Lower leg skin (tissue), 3 donors: ENCODE measurements around the gene COL5A3.

Source experiments
- POLR2A ChIP-seq, 2 donors: fragments of 450-650 bp; IDR thresholded peaks; one replicate each; pipeline ENCODE4 v1.6.1; 2016 to 2017; ENCODE audit warnings: antibody characterized with exemption in 2 of 2, mild to moderate bottlenecking in 1 of 2, moderate library complexity in 1 of 2
- TF ChIP-seq, protein P1 (sequence below), 3 donors: fragments of 450-650 bp; IDR thresholded peaks; one replicate each; pipeline ENCODE4 v1.5.1; 2016; ENCODE audit warnings: antibody characterized with exemption in 3 of 3, mild to moderate bottlenecking in 3 of 3, moderate library complexity in 2 of 3

DNA sequence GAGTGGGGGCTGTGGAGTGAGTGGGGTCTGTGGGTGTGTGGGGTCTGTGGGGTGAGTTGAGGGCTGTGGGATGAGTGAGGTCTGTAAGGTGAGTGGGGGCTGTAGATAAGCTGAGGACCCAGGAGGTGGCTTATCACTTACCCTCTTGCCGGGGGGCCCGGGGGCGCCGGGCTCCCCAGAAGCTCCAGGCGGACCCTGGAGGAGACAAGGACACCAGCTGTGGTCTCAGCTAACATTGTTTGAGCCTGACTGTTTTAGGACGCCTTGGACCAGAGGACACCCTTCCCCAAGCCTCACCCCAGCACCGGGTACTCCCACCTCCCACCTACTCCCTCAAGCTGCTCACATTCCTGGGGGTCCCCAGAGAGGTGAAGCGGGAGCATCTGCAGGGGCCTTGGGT lies 39.8 kb downstream of the COL5A3 start:
- TF ChIP-seq, protein P1, sequence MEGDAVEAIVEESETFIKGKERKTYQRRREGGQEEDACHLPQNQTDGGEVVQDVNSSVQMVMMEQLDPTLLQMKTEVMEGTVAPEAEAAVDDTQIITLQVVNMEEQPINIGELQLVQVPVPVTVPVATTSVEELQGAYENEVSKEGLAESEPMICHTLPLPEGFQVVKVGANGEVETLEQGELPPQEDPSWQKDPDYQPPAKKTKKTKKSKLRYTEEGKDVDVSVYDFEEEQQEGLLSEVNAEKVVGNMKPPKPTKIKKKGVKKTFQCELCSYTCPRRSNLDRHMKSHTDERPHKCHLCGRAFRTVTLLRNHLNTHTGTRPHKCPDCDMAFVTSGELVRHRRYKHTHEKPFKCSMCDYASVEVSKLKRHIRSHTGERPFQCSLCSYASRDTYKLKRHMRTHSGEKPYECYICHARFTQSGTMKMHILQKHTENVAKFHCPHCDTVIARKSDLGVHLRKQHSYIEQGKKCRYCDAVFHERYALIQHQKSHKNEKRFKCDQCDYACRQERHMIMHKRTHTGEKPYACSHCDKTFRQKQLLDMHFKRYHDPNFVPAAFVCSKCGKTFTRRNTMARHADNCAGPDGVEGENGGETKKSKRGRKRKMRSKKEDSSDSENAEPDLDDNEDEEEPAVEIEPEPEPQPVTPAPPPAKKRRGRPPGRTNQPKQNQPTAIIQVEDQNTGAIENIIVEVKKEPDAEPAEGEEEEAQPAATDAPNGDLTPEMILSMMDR (IDR thresholded peaks at IDR 0.05): no peak
- no peak for TF ChIP-seq POLR2A (IDR thresholded peaks at IDR 0.05)
